Neutrophil (primary cell): ENCODE results near the gene LACTB.

Source experiments
- H3K27ac ChIP-seq: fragments of 200-600 bp; sonication (generic); 2 replicates; pipeline ENCODE4 v1.5.1; 2016; ENCODE audit warnings: mild to moderate bottlenecking, moderate library complexity
- H3K27me3 ChIP-seq: fragments of 200-600 bp; sonication (generic); 2 replicates; pipeline ENCODE4 v1.6.0; 2016; ENCODE audit warnings: mild to moderate bottlenecking
- H3K36me3 ChIP-seq: fragments of 200-600 bp; sonication (generic); 2 replicates; pipeline ENCODE4 v1.5.1; 2017
- H3K4me1 ChIP-seq, 2 experiments: fragments of 200-600 bp in 1 of 2; sonication (generic) in 1 of 2; 1 replicate in 1 of 2; 2 replicates in 1 of 2; pipeline versions ENCODE4 v1.5.1 to v1.6.1; 2013 to 2016; ENCODE audit warnings: low read depth in 1 of 2, low read length in 1 of 2, mild to moderate bottlenecking in 1 of 2, moderate library complexity in 1 of 2; ENCODE audit not compliant: control insufficient read depth in 1 of 2, insufficient read depth in 1 of 2
- H3K4me3 ChIP-seq, 2 experiments: fragments of 200-600 bp in 1 of 2; sonication (generic) in 1 of 2; 1 replicate in 1 of 2; 2 replicates in 1 of 2; pipeline ENCODE4 v1.5.1; 2013 to 2016; ENCODE audit warnings: low read depth in 1 of 2, low read length in 1 of 2, mild to moderate bottlenecking in 1 of 2, moderate library complexity in 1 of 2
- H3K9me3 ChIP-seq: fragments of 200-600 bp; sonication (generic); 2 replicates; pipeline ENCODE4 v1.5.1; 2016
- CTCF ChIP-seq: fragments of 200-600 bp; sonication (generic); IDR thresholded peaks from 2 replicates; pipeline ENCODE4 v1.5.1; 2016; ENCODE audit warnings: antibody characterized with exemption

Gene LACTB

GRCh38 chr15:63082366-63082765 is 39.3 kb upstream of the LACTB start:
- H3K4me1 ChIP-seq: no peaks in the 10 kb centered on the region
- H3K9me3 ChIP-seq: no peaks in the 10 kb centered on the region
- no peak overlapping the region for H3K27ac ChIP-seq
- no peaks in the 10 kb centered on the region for H3K36me3 ChIP-seq
- no peak for TF ChIP-seq CTCF
- no peak overlapping the region for H3K4me3 ChIP-seq
- H3K27me3 ChIP-seq: no peaks in the 10 kb centered on the region

- no peak for TF ChIP-seq CTCF
- H3K4me3 ChIP-seq: no peak overlapping the region
- H3K27ac ChIP-seq: no peak overlapping the region
- H3K36me3 ChIP-seq: no peaks in the 10 kb centered on the region
- H3K4me1 ChIP-seq: no peaks in the 10 kb centered on the region
- no peaks in the 10 kb centered on the region for H3K27me3 ChIP-seq
- no peaks in the 10 kb centered on the region for H3K9me3 ChIP-seq
Observed at GRCh38 chr15:63083044-63083443, 38.6 kb upstream of the LACTB start.

DNA sequence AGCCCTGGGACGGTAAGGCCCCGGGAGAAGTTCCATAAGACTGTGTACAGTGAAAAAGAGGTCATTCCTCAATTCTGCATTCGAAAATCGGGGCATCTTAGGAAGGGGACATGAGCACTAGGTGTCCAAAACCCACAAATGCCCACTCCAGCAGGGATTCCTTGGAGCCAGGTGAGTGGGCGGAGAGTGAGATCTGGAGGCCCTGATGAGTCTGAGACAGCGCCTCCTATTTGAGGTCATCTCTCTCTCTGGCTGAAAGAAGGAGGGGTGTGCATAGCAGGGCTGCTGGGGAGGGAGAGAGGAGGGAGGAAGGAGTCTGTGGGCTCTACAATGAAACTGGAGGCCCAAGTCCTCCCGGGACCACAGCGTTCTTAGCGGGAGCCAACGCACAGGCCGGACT is 38.1 kb upstream of the LACTB start:
- Histone ChIP-seq H3K4me3 (no peak overlapping the region), H3K27ac (no peak overlapping the region), H3K36me3 (no peaks in the 10 kb centered on the region), H3K9me3 (no peaks in the 10 kb centered on the region), H3K4me1 (no peaks in the 10 kb centered on the region), H3K27me3 (no peaks in the 10 kb centered on the region)
- TF ChIP-seq CTCF: no peak

DNA sequence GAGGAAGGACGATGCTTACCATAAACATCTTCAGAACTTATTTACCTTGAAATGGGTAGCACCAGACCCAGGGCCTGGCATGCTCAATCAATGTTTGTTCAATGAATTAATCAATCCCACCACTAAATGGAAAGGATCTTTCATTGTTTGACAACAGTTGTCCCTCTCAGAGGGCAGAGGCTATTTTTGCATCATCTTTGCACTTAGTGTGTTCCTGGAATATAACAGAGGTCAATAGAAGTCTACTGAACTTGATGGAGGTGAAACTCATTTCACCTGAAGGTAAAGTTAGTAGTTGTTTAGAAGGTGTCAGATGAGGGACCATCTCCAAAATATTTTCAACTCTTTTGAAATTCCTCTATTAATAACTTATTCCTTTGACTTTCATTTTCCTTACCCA is 36.9 kb upstream of the LACTB start:
- no peaks in the 10 kb centered on the region for H3K9me3 ChIP-seq
- H3K36me3 ChIP-seq: no peaks in the 10 kb centered on the region
- H3K4me3 ChIP-seq: no peak overlapping the region
- no peaks in the 10 kb centered on the region for H3K4me1 ChIP-seq
- no peaks in the 10 kb centered on the region for H3K27me3 ChIP-seq
- TF ChIP-seq CTCF: no peak
- H3K27ac ChIP-seq: no peak overlapping the region

- no peaks in the 10 kb centered on the region for H3K9me3 ChIP-seq
- TF ChIP-seq CTCF: no peak
- H3K4me3 ChIP-seq: no peak overlapping the region
- no peaks in the 10 kb centered on the region for H3K36me3 ChIP-seq
- H3K4me1 ChIP-seq: no peaks in the 10 kb centered on the region
- no peak overlapping the region for H3K27ac ChIP-seq
- H3K27me3 ChIP-seq: no peaks in the 10 kb centered on the region
Observed at GRCh38 chr15:63085289-63085688, 36.4 kb upstream of the LACTB start.

- H3K4me1 ChIP-seq: no peaks in the 10 kb centered on the region
- H3K27me3 ChIP-seq: no peaks in the 10 kb centered on the region
- no peaks in the 10 kb centered on the region for H3K36me3 ChIP-seq
- no peak overlapping the region for H3K4me3 ChIP-seq
- TF ChIP-seq CTCF: no peak
- H3K9me3 ChIP-seq: no peaks in the 10 kb centered on the region
- H3K27ac ChIP-seq: no peak overlapping the region
Observed at GRCh38 chr15:63086271-63086670, 35.4 kb upstream of the LACTB start.
